Measurements from ENCODE around the gene NT5DC2. TPM values are rescaled to one million over a fixed set of nuclear protein-coding genes. Genes with fewer than 3 reads are reported as not detected.

NT5DC2 gene
- total RNA-seq, 1 experiment from 2014 or later, result 212 TPM

DNA sequence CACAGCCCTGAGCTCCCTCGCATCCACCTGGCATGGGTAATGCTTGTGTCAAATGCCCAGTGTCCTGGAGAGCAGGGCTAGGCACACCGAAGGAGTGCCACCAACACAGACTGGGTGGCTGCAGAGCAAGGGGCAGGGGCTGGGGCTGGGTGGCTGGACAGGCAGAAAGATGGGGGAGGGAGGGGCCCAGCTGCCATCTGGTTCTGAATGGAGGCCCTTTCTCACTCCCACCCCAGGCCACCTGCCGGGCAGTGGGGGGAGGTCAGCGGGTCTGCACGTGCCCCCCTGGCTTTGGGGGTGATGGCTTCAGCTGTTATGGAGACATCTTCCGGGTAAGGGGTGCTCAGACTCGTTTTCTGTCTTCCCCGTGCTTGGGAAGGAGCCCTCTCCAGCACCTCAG is 21.6 kb downstream of the NT5DC2 start:
- ChIA-PET POLR2A (no interaction called here), CTCF (no interaction called here)
- no TSS peak for BruUV-seq (replicated peaks)
- no peaks in the 10 kb centered on the region for H3K36me3 Mint-ChIP-seq (ENCODE audit: insufficient read depth, unreplicated experiment)
- Histone ChIP-seq H3K27me3 (replicated peaks; ENCODE audit: control insufficient read depth, insufficient read depth, low read length) (no peaks in the 10 kb centered on the region), H3K36me3 (ENCODE audit: control insufficient read depth, insufficient read depth, low read length) (no peaks in the 10 kb centered on the region), H3K4me1 (no peaks in the 10 kb centered on the region), H3K4me3 (ENCODE audit: low read depth, low read length) (no peak overlapping the region), H3K9me3 (no peaks in the 10 kb centered on the region)
- intact Hi-C loops (cut with micrococcal nuclease; ENCODE audit: unreplicated experiment), result no loop called here
- no peak for DNase-seq
- H3K4me3 Mint-ChIP-seq (ENCODE audit: unreplicated experiment), result no peak overlapping the region
- peaks cover 5% of the 10 kb centered on the region for H3K4me1 Mint-ChIP-seq (ENCODE audit: low read depth, unreplicated experiment)
- no peaks in the 10 kb centered on the region for H3K9me3 Mint-ChIP-seq (ENCODE audit: unreplicated experiment)
- H3K27me3 Mint-ChIP-seq (ENCODE audit: insufficient read depth, unreplicated experiment), result peaks cover 2% of the 10 kb centered on the region
- TF ChIP-seq, protein P1, sequence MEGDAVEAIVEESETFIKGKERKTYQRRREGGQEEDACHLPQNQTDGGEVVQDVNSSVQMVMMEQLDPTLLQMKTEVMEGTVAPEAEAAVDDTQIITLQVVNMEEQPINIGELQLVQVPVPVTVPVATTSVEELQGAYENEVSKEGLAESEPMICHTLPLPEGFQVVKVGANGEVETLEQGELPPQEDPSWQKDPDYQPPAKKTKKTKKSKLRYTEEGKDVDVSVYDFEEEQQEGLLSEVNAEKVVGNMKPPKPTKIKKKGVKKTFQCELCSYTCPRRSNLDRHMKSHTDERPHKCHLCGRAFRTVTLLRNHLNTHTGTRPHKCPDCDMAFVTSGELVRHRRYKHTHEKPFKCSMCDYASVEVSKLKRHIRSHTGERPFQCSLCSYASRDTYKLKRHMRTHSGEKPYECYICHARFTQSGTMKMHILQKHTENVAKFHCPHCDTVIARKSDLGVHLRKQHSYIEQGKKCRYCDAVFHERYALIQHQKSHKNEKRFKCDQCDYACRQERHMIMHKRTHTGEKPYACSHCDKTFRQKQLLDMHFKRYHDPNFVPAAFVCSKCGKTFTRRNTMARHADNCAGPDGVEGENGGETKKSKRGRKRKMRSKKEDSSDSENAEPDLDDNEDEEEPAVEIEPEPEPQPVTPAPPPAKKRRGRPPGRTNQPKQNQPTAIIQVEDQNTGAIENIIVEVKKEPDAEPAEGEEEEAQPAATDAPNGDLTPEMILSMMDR (IDR thresholded peaks at IDR 0.05; ENCODE audit: insufficient read depth in 1 of 2, low read depth in 1 of 2, low read length in 1 of 2, severe bottlenecking in 1 of 2, unreplicated experiment in 1 of 2), result no peak
- no peak overlapping the region for H3K27ac Mint-ChIP-seq (ENCODE audit: unreplicated experiment)

DNA sequence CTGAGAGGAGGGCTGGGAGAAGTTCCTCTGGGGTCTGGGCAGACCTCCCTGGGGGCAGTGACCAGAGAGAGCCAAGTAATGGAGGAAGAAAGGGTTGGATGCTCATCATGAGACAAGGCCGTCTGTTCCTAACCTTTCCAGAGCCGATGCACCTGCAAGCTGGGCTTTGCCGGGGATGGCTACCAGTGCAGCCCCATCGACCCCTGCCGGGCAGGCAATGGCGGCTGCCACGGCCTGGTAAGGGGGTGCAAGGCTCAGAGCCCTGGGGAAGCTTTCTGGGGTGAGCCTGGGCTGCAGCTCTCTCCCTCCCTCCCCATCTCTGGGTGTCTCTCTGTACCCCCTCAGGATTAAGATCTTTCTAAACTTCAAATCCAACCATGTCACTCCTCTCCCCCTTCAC is 22.1 kb downstream of the NT5DC2 start:
- Mint-ChIP-seq H3K27me3 (ENCODE audit: insufficient read depth, unreplicated experiment) (peaks cover 2% of the 10 kb centered on the region), H3K4me3 (ENCODE audit: unreplicated experiment) (no peak overlapping the region), H3K36me3 (ENCODE audit: insufficient read depth, unreplicated experiment) (no peaks in the 10 kb centered on the region), H3K4me1 (ENCODE audit: low read depth, unreplicated experiment) (peaks cover 6% of the 10 kb centered on the region), H3K9me3 (ENCODE audit: unreplicated experiment) (no peaks in the 10 kb centered on the region), H3K27ac (ENCODE audit: unreplicated experiment) (no peak overlapping the region)
- Histone ChIP-seq H3K4me3 (ENCODE audit: low read depth, low read length) (no peak overlapping the region), H3K4me1 (no peaks in the 10 kb centered on the region), H3K9me3 (no peaks in the 10 kb centered on the region), H3K27me3 (replicated peaks; ENCODE audit: control insufficient read depth, insufficient read depth, low read length) (no peaks in the 10 kb centered on the region), H3K36me3 (ENCODE audit: control insufficient read depth, insufficient read depth, low read length) (no peaks in the 10 kb centered on the region)
- CTCF ChIA-PET, result no interaction called here
- BruUV-seq (replicated peaks), result no TSS peak
- DNase-seq, result no peak
- POLR2A ChIA-PET, result no interaction called here
- TF ChIP-seq, protein P1 (IDR thresholded peaks at IDR 0.05; ENCODE audit: insufficient read depth in 1 of 2, low read depth in 1 of 2, low read length in 1 of 2, severe bottlenecking in 1 of 2, unreplicated experiment in 1 of 2), result no peak
- intact Hi-C loops (cut with micrococcal nuclease; ENCODE audit: unreplicated experiment), result no loop called here

DNA sequence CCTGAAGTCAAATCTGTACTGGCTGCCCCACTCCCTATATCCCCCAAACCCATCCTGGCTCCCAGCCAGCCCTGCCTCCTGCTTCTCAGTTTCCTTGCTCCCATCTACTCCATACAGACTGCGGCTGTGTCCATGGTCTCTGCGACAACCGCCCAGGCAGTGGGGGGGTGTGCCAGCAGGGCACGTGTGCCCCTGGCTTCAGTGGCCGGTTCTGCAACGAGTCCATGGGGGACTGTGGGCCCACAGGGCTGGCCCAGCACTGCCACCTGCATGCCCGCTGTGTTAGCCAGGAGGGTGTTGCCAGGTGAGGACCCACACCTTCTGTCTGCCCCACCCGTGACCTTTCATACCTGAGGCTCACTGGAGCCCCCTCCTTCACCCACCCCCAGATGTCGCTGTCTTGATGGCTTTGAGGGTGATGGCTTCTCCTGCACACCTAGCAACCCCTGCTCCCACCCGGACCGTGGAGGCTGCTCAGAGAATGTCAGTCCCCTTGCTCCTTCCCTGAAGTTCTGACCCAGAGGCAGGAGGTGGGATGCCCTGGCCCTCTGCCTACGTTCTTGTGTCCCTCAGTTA is 23.8 kb downstream of the NT5DC2 start:
- no peaks in the 10 kb centered on the region for H3K27me3 ChIP-seq (replicated peaks; ENCODE audit: control insufficient read depth, insufficient read depth, low read length)
- H3K36me3 Mint-ChIP-seq (ENCODE audit: insufficient read depth, unreplicated experiment), result no peaks in the 10 kb centered on the region
- intact Hi-C loops (cut with micrococcal nuclease; ENCODE audit: unreplicated experiment), result no loop called here
- no peak overlapping the region for H3K4me3 ChIP-seq (ENCODE audit: low read depth, low read length)
- peaks cover 6% of the 10 kb centered on the region for H3K4me1 Mint-ChIP-seq (ENCODE audit: low read depth, unreplicated experiment)
- no TSS peak for BruUV-seq (replicated peaks)
- no peaks in the 10 kb centered on the region for H3K4me1 ChIP-seq
- H3K27me3 Mint-ChIP-seq (ENCODE audit: insufficient read depth, unreplicated experiment), result peaks cover 2% of the 10 kb centered on the region
- no peak overlapping the region for H3K4me3 Mint-ChIP-seq (ENCODE audit: unreplicated experiment)
- no peaks in the 10 kb centered on the region for H3K9me3 Mint-ChIP-seq (ENCODE audit: unreplicated experiment)
- H3K36me3 ChIP-seq (ENCODE audit: control insufficient read depth, insufficient read depth, low read length), result no peaks in the 10 kb centered on the region
- ChIA-PET CTCF (no interaction called here), POLR2A (no interaction called here)
- no peak for DNase-seq
- no peaks in the 10 kb centered on the region for H3K9me3 ChIP-seq
- H3K27ac Mint-ChIP-seq (ENCODE audit: unreplicated experiment), result no peak overlapping the region
- TF ChIP-seq, protein P1 (IDR thresholded peaks at IDR 0.05; ENCODE audit: insufficient read depth in 1 of 2, low read depth in 1 of 2, low read length in 1 of 2, severe bottlenecking in 1 of 2, unreplicated experiment in 1 of 2), result peak in 1 of 2 experiments; percentile 50

Data from Caco-2 (cell line).